ENCODE data around the gene SMAD5.

The SMAD5 gene

DNA sequence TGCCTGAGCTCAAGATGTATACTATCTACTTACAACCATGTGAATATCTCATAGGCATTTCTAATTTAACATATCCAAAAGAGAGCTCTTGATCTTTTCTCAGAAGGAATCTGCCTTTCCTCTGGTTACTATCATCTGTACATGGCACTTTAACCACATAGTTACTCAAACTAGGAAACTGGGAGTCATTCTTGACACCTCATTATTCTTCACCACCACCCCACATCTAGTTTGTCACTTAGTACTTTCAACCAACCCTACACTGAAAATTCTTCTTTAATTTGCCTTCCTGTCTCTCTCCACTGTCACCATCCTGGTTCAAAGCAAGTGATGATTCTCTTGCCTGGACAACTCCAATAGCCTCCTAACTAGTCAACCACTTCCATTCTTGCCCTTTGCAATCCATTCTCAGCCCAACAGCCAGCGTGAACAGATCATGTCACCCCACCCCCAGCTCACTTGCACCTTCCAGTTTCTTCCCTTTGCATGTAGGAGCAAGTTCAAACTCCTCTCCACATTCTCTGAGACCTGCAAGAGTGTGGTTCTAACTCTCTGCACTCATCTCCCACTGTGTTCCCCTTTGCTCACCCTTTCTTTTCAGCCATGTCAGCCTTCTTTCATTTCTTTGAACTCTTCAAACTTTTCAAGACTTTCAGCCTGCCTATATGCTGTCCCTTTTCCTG, 17.3 kb upstream of the SMAD5 start:
- no peak for DNase-seq

DNA sequence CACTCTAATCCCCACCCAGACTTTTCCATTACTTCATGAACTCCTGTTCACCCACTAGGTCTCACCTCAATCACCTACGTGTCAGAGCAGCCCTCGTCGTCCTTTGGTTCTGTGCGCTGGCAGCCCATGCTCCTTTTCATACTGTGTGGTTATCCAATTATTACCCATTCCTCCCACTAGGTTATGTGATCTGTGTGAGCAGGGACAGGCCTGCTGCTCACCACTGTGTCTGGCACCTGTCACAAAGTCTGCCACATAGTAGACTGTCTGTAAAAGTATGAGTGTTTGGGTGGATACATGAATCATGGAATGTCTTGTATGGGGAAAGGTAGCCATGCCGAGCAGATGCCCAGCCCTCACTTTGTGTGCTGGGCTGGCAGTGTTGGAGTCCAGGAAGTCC, 12.1 kb upstream of the SMAD5 start:
- DNase-seq = no peak

DNA sequence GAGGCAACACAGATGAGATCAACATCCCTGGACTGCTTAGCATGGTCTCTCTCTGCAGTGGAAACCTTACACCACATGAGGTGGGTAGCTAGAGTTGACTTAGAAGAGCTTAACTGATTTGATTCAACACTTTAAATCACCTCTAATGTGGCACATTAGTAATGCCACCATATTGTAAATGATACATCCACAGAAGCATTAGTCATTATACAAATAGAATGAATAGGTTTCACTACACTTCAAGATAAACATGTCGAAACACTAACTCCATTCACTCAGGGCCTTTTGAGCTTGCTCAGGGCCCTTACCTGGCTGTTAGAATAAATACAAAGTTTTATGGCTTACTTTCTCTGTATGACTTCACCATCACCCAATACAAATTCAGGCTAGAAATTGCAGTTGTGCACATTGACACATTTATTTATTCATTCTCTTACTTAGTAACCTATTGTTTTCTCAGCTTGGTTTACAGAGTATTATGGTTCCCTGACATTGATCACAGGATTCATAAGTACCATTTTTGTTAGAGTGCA, 9.3 kb upstream of the SMAD5 start:
- no peak for DNase-seq

DNA sequence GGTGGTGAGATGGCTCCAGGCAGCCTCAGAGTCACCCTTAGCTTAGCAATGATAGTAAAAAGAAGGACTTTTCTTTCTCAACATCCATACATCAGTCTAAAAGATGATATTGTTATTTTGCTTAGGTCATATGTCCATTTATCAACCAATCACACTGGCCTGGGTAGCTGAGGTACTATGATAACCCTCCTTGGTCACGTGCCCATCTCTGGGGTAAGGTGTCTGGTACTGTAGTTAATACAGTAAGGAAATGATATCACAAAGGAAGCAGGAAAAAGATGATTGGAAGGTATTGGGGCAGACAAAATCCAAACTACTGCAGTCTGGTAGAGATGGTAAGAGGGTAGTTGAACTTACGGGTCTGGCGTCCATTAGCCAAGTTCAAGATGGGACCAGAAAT, 5.1 kb upstream of the SMAD5 start:
- DNase-seq = no peak

DNA sequence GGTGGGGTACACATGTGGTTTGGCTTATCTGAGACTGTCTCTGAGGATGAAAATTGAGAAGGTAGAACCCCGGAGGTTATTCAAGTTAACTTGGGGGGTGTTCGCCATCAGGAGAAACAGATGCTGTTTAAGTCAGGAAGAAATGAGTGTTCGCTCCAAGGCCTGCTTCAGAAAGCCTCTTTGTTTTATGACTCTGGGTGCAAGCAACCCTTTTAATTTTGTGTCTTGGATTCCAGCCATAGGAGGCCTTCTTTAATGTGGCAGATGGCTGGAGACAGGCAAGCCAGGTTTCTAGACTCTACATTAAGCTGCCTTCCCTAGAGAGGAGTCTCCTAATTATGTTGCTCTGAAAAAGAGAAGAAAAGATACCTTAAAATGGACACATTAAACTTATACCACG, 4.2 kb upstream of the SMAD5 start:
- no peak for DNase-seq

DNA sequence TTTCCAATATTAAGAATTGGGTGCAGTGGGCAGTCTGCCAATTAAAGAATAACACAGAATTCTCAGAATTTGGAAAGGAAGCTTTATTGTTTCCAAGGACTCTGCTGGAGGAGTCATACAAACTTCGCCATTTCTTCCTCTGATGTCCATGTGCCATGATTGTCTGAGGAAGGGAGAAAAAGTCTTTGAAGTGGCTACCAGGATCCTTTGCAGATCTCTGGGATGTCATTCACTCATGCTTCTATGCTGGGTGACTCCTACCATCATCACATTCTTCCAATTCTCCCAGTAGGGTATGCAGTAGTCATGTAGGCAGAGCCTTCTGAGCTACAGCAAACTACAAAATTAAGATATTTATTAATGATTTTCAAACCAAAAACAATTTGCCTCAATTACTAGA, 3.2 kb upstream of the SMAD5 start:
- no peak for DNase-seq

DNA sequence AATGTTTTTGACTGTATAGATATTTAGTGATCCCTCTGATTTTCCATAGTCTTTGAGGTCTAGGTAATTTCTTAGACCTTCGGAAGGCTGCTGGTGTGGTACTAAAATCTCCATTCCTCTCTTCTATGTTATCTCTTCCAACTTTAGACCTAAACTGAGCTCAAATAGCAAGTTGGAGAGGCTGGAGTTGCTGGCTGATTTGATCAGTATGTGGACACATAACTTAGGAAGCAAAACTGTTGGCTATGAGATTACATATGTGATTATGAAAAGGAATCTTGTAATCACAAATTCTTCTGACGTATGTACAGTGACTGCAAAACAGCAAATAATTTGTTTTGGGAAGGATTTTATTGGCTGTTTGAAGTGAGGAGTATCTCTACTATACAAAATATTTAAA, 2.1 kb upstream of the SMAD5 start:
- DNase-seq = no peak

DNA sequence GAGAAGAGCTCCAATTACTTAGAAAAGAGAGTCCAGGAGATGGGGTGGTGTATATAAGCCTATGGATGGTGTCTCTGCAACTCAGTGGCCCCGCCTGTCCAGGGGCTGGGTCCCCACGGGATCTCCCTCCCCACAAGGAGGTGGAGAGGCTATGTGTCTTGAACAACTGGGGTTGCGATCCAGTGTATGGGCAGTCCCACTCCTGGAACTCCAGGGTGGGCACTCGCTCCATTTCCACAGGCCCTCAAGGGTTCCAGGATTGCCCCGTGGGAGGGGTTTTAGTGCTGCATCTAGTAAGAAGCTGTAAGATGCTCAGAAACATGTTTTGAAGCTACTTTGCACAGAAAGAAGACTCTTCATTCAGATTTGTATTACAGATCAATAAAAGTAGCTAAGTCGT, 558 bp upstream of the SMAD5 start:
- DNase-seq = no peak

DNA sequence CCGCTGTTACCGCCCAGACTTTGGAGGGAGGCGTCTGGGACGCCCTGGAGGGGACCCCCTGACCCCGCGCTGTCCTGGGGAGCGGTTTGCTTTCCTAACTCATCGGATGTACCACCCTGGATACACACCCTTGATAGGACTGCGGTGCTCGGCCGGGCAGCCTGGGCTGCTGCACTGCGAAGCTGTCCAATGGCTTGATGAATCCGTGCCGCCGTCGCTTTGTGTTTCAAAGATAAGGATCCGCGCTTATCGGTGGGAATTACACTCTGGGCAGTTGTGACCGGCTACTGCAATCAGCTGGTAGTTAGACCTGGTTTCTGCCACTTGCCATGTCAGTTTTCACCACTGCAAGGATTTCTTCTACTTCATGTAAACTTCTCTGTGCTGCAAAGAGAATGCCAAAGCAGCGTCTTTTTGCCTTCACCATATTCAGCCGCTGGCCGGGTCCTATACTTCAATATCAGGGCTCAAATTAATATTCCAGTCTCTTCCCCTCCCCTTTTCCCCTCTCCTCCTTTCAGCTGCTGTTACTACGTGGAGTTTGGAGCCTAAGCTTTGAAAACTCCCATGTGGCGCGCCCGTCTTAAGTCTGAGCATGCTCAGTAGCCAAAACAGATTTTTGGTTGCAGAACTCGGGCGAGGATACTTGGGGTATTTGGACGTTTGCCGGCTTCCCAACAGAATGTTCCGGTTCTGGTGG, 727 bp downstream of the SMAD5 start:
- DNase-seq = peak; percentile 24

DNA sequence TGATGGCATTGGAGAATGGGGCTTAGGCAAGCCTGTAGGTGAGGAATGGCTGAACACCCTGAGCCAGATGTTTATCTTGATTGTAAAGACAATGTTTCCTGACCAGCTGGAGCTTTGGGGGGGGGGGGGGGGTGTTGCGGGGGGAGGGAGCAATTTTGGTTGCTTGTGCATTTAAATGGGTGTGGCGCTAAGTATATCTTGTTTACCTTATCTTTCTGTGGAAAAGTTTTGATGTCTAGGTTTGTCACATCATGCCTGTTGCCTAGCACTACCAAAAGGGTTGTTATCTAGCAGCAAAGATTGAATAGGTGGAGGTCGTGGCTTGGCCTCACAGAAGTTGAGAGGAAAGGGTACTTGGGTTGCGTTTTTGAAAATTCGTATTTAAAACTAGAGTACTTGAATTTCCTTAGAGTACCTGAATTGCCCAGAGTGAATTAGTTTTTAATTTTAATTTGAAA, 1.3 kb downstream of the SMAD5 start:
- no peak for DNase-seq

DNA sequence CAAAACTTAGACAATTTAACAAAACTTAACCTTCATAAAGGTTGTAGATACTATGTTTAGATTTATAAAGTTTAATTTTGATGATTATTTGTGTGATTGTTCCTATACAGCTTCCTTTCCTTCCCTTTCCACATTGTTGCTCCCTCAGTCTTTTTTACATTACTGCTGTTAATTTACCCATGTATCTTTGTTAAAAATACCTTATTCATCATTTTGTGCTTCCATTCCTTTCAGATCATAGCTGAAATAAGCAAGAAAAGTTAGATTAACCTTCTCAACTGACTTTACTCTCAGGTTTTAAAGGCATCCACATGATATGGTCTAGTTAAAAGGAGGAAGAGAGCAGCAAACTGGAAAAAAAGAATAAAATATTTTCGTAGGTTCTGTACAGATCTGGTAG, 2.0 kb downstream of the SMAD5 start:
- DNase-seq = no peak

DNA sequence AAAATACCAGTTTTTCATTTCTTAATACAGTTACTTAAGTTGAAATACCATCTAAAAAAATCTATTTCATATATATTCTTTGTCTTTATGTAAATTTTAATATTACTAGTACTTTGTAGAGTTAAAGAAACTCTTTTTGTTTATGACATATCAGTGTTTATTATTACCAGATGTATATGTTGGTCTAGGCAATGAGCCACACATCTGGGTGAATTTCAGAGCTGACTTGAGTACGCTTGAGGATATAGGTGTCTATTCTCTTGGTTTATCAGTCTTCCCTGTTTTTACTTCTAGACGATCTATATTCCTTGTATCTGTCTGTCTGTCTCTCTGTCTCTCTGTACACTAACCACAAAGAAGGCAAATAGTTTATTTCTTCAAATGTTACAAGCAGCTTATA, 2.9 kb downstream of the SMAD5 start:
- DNase-seq = no peak

DNA sequence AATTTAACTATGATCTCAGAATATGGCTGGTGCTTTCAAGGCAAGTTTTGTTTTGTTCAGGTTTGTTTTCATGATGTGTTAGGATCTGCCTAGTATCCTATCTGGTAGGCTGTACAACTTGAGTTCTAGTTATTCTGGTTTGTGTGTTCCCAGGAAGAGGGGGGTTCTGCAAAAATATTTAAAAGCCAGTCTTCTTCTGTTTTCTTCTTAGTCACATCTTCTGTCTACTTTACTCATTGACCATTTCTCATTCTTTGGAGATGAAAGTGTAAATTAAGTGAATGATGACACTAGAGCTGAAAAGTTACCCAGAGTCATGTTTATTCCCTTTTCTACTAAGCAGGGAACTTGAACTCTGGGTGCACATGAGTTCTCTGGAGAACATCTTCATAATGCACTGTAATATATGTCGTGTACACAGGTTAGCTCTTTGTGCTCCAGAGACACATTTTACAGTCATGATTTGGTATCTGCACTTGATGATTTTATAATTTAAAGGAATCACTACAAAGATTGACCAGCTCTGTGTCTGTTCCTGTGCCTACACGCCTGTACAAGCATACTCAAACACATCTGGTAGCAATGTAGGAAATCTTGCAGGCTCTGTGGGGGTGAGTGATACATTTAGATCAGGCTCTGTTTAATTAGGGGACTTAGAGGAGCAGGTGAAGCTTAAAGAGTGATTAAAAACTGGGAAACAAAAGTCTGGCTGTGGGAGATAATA, 5.0 kb downstream of the SMAD5 start:
- no peak for DNase-seq

DNA sequence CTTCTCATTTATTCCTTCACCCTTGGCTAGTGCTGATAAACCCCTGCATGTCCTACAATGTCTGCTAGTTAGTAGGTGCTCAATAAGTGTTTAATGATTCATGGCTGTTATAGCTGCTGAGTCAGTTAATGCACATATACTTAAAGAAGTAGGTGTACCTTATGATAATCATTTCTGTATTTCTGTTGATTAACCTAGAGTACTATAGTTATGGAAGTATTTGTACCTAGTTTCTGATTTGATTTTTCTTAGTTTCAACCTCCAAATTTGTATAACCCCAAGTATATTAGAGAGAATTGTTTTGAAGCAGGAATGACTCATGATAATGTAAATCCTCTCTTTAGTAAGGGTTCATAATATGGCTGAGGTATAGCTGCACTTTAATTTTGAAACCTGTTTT, 8.9 kb downstream of the SMAD5 start:
- DNase-seq = no peak

DNA sequence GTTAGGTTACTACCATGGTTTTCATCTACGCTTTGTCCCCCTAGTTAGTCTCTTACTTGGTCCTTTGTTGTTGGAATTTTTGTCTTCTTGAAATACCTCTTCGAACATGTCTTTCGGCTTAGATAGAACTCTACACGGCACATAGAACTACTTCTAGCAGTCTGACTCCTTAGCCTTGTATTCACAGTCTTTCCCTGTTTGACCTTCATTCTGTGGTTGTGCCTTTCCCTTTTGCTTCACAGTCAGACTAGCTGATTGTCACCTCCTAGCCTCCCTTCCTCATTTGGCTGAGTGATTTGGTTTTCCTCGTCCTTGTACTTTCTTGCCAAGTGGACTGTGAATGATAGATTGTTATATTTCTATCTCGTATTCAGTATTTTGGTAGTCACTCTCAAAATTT, 10.7 kb downstream of the SMAD5 start:
- DNase-seq = no peak

DNA sequence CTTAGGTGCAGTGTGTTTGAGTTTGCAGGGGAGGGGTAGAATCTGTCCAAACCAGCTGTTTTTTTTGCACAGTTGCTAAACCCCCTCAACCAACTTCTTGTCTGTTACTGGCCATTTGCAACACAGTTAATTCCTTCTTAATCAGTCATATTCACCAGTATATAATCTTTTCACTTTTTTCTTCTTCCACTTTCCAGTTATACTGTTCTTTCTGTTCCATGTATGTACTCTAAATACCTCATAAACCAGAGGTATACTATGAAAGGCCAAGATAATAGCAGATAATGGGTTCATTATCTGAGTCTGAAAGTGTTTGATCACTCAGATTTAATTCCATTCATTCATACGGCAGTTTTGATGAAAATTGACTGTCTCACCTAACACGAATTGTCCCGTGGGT, 11.1 kb downstream of the SMAD5 start:
- no peak for DNase-seq

DNA sequence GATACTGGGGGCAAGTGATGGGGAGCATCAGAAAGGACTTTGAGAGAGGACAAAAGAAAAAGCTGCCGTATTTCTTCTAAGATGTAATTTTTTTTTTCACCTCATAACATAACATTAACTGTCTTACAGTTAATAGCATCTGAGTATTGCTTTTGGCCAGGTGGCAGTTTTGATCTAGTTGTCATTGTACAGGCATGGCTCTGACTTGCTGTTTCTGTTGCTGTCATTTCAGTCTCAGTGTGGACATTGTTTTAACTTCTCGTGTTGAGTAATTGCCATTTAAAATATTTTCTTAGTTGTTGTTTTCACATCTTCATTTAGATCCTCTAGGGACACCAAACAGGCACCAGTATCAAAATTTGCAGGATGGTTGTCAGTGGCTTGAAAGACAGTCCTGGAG, 12.4 kb downstream of the SMAD5 start:
- DNase-seq = no peak

DNA sequence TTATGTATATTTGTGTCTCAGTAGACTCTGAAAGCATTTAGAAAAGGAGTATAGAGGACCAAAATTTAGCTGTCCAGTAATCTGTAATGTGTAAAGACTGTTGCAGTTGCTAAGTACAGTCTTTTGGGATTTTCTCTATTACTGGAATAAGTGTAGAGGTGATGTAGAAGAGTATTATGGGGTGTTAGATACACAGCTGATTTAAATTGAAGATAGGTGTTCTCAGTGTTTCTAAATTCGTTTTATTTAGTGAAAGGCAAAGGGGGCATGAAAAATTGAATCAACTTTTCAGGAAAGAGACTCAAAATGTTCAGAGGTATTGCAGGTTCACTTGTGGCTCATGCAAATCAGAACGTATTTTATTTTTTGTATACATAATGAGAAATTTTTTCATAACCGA, 13.6 kb downstream of the SMAD5 start:
- DNase-seq = no peak

DNA sequence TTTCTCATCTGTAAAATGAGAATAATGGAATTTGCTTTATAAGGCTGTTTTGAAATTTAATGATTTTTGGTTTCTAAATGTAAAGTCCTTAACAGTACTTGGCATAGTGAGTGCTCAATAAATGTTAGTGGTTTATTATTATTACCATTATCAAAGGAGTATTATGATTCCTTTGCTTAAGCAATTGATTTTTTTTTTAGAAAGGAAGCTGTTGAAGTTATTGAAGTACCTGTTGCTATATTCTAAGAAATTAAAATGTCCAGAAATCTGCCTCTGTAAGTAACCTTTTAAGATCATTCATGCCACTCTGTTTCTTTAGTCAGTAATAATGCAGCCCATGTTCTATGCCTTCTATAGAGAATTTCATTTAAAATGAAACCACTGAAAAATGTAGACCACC, 15.0 kb downstream of the SMAD5 start:
- no peak for DNase-seq

DNA sequence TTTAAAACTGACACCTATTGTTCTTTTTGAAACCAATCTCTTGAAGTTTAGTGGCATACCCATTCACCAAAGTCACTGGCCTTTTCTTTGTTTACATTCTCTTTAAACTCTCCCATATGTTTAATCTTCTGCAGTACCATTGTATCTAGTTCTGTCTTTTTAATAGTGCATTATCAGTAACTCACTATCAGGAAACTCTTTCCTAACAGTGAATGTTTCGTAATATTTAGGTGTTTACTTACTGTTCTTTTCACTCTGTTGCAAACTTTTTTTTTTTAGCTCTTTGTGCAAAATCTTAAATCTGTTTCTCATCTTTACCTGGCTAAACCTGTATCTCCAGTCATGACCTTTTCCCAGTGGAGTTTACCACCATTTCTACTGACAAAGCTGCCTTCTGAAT, 17.2 kb downstream of the SMAD5 start:
- no peak for DNase-seq

DNA sequence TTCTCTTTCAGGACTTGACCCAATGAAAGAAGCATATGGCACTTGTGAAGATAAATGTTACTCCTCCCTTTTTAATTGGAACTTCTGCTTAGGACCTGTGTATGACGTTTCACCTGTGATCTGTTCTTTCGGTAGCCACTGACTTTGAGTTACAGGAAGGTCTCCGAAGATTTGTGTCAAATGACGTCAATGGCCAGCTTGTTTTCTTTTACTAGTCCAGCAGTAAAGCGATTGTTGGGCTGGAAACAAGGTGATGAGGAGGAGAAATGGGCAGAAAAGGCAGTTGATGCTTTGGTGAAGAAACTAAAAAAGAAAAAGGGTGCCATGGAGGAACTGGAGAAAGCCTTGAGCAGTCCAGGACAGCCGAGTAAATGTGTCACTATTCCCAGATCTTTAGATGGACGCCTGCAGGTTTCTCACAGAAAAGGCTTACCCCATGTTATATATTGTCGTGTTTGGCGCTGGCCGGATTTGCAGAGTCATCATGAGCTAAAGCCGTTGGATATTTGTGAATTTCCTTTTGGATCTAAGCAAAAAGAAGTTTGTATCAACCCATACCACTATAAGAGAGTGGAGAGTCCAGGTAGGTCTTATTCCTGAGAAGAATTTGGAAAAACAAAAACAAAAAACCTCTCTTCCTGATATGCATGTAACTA, 21.1 kb downstream of the SMAD5 start:
- DNase-seq = no peak

DNA sequence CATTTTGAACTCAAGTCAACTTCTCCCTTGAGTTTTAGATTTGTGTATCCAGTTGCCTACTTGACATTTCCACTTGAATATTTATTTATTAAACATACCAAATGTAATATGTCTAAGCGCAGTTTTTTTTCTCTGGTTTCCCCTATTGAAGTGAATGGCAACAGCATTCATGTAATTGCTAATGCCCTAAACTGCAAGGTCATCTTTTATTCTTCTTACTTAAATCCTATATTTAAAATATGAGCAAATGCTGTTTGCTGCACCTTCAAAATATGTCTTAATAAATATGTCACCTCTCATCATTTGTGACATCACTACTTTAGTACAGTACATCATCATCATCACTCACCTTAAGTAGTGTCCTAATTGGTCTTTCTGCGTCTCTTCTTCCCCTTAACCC, 22.4 kb downstream of the SMAD5 start:
- no peak for DNase-seq

DNA sequence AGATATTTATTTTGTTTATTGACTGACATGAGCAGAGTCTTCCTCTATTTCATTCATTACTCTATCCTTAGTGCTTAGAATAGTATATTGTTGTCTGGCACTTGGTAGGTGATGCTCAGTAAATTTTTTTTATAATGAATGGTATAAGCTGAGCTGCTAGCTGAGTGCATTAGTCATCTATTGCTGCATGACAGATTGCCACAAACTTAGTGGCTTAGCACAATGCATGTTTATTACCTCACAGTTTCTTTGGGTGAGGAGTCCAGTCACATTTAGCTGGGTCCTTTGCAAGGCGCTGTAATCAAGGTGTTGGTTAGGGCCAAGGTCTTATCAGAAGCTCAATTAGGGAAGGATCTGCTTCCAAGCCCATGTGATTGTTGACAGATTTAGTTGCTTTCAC, 23.1 kb downstream of the SMAD5 start:
- no peak for DNase-seq

DNA sequence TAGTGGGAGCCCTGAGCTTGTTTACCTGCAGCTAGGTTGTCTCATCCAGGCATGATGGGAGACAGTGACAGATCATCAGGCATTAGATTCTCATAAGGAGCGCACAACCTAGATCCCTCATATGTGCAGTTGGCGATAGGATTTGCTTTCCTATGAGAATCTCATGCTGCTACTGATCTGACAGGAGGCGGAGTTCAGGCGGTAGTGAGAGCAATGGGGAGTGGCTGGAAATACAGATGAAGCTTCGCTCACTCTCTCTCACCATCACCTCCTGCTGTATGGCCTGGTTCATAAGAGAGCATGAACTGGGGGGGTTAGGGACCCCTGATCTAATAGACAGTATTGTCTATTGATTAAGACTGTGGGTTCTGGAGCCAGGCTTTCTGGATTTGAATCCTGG, 24.9 kb downstream of the SMAD5 start:
- no peak for DNase-seq

Data from CD4-positive, alpha-beta T cell treated with Interleukin-6 for 4 hours (primary cell).